Testis (tissue), 3 donors: ENCODE results near the gene IGFBP2. TPM values are rescaled to one million over a fixed set of nuclear protein-coding genes. Genes with fewer than 3 reads are reported as not detected.

Experiments used
- DNase-seq: peaks from one replicate; pipeline ENCODE4 v3.0.0-alpha.2; 2019
- H3K27ac ChIP-seq, 2 donors: fragments of 200-600 bp; sonication (generic); one replicate each; pipeline ENCODE4 v1.5.1; 2019
- H3K27me3 ChIP-seq: fragments of 200-600 bp; sonication (generic); one replicate; pipeline ENCODE4 v1.5.1; 2019
- H3K36me3 ChIP-seq: fragments of 200-600 bp; sonication (generic); one replicate; pipeline ENCODE4 v1.5.1; 2017; ENCODE audit warnings: low read depth; ENCODE audit errors: missing control alignments
- H3K4me1 ChIP-seq: fragments of 200-600 bp; sonication (generic); one replicate; pipeline ENCODE4 v1.5.1; 2019
- H3K4me3 ChIP-seq, 2 donors: fragments of 200-600 bp; sonication (generic); one replicate each; pipeline ENCODE4 v1.5.1; 2017 to 2019
- H3K9me3 ChIP-seq: fragments of 200-600 bp; sonication (generic); one replicate; pipeline ENCODE4 v1.5.1; 2017
- CTCF ChIP-seq, 3 experiments: fragments of 450-650 bp in 2 of 3; fragments of 200-600 bp in 1 of 3; sonication (generic) in 1 of 3; IDR thresholded peaks; one replicate each; pipeline ENCODE4 v1.5.1; 2016 to 2019; ENCODE audit warnings: antibody characterized with exemption in 3 of 3, mild to moderate bottlenecking in 2 of 3, moderate library complexity in 1 of 3
- POLR2A ChIP-seq: fragments of 450-650 bp; IDR thresholded peaks from one replicate; pipeline ENCODE4 v1.6.1; 2017; ENCODE audit warnings: antibody characterized with exemption, mild to moderate bottlenecking, moderate library complexity
- WGBS, 2 donors: methylation state at CpG; one replicate each; pipeline ENCODE4 v1.1.5; 2018; 5-methylcytosine and 5-hydroxymethylcytosine counted together
- intact Hi-C: fragments of 100-400 bp; cut with DNase I; formaldehyde crosslinking; loops from one replicate; pipeline ENCODE4 v1.15.1; 2023; ENCODE audit warnings: low total_unique reads
- polyA plus RNA-seq: library from polyadenylated mRNA; stranded (reverse); fragments of 350-450 nt; fragmentation: Illumina TruSeq; extraction: RNeasy Lipid Tissue Mini Kit (QIAGEN cat#74804); gene quantifications from one replicate; pipeline ENCODE4 v1.2.3, GENCODE V29; 2014; ENCODE audit warnings: low read depth, low replicate concordance; ENCODE audit not compliant: insufficient read depth
- total RNA-seq, 2 donors: library from RNA; depleted of rRNA; stranded (reverse); fragments of >200 nt; gene quantifications; one replicate each; pipeline ENCODE4 v1.2.3, GENCODE V29; 2016

Gene IGFBP2
- total and polyA plus RNA-seq, 3 donors from 2014 or later, result 100 to 180 (median 118) TPM

- DNase-seq, result no peak
- WGBS, 2 donors, result 88 to 92% methylated on average over 6 of the region's 6 CpGs
- no peak for TF ChIP-seq CTCF (IDR thresholded peaks at IDR 0.05)
- no peak for TF ChIP-seq POLR2A
- intact Hi-C loops, result no loop called here
- Histone ChIP-seq H3K27ac (no peak overlapping the region), H3K9me3 (no peaks in the 10 kb centered on the region), H3K36me3 (no peaks in the 10 kb centered on the region), H3K4me1 (peaks cover 20% of the 10 kb centered on the region), H3K27me3 (no peaks in the 10 kb centered on the region), H3K4me3 (no peak overlapping the region)
These were observed 18.2 kb downstream of the IGFBP2 start for GRCh38 chr2:216651351-216651881.

- TF ChIP-seq CTCF (IDR thresholded peaks at IDR 0.05), result no peak
- TF ChIP-seq POLR2A, result no peak
- H3K4me3 ChIP-seq, result no peak overlapping the region
- no peak overlapping the region for H3K27ac ChIP-seq
These were observed 19.3 kb downstream of the IGFBP2 start for GRCh38 chr2:216652566-216652965.

GRCh38 chr2:216653093-216653799 is 20.0 kb downstream of the IGFBP2 start:
- H3K27me3 ChIP-seq, result no peaks in the 10 kb centered on the region
- TF ChIP-seq CTCF (IDR thresholded peaks at IDR 0.05) (no peak), POLR2A (no peak)
- no peak overlapping the region for H3K4me3 ChIP-seq
- peaks cover 20% of the 10 kb centered on the region for H3K4me1 ChIP-seq
- no peaks in the 10 kb centered on the region for H3K9me3 ChIP-seq
- intact Hi-C loops, result no loop called here
- H3K36me3 ChIP-seq, result no peaks in the 10 kb centered on the region
- DNase-seq, result no peak
- no peak overlapping the region for H3K27ac ChIP-seq
- WGBS, 2 donors, result 85 to 89% methylated on average over 4 of the region's 4 CpGs

More at GRCh38 chr2:216652566-216652965, 19.3 kb downstream of the IGFBP2 start:
- Histone ChIP-seq H3K9me3 (no peaks in the 10 kb centered on the region), H3K36me3 (no peaks in the 10 kb centered on the region), H3K27me3 (no peaks in the 10 kb centered on the region), H3K4me1 (peaks cover 20% of the 10 kb centered on the region)
- intact Hi-C loops, result no loop called here
- no peak for DNase-seq
- WGBS, 2 donors, result 66 to 76% methylated on average over 4 of the region's 4 CpGs

- WGBS, 2 donors, result 68 to 82% methylated on average over 2 of the region's 2 CpGs
- TF ChIP-seq POLR2A (no peak), CTCF (IDR thresholded peaks at IDR 0.05) (no peak)
- DNase-seq, result no peak
These were observed 20.7 kb downstream of the IGFBP2 start for GRCh38 chr2:216653931-216654365.

More at GRCh38 chr2:216653931-216654365, 20.7 kb downstream of the IGFBP2 start:
- H3K27ac ChIP-seq, result no peak overlapping the region
- H3K36me3 ChIP-seq, result no peaks in the 10 kb centered on the region
- no peaks in the 10 kb centered on the region for H3K9me3 ChIP-seq
- H3K4me3 ChIP-seq, result no peak overlapping the region
- intact Hi-C loops, result no loop called here
- peaks cover 17% of the 10 kb centered on the region for H3K4me1 ChIP-seq
- H3K27me3 ChIP-seq, result no peaks in the 10 kb centered on the region
